H1 (cell line): ENCODE measurements around the gene EPB41L4A. TPM values are rescaled to one million over a fixed set of nuclear protein-coding genes. Genes with fewer than 3 reads are reported as not detected.

Experiments
- CTCF ChIA-PET: fragments of 300-600 bp; sonication (Branson Sonifier 250); formaldehyde crosslinking; loops from one replicate; lab custom pipeline; 2021; ENCODE audit not compliant: partially characterized antibody; lab: Charles Lee
- POLR2A ChIA-PET: fragments of 300-600 bp; sonication (Branson Sonifier 250); formaldehyde crosslinking; loops from one replicate; lab custom pipeline; 2021; ENCODE audit warnings: inconsistent platforms; ENCODE audit not compliant: partially characterized antibody; lab: Charles Lee
- DNase-seq, 2 experiments: peaks; one replicate each; pipeline versions ENCODE4 v3.0.0 to v3.0.0-alpha.2; 2010 to 2022; ENCODE audit warnings: low spot score in 2 of 2, low read depth in 1 of 2, mixed read lengths in 1 of 2
- FAIRE-seq: peaks from 2 replicates; lab custom pipeline; 2011; peaks lifted over from hg19 to GRCh38; lab: Jason Lieb, UNC
- H2AFZ ChIP-seq: 2 replicates; pipeline ENCODE4 v1.8.1; 2012; ENCODE audit warnings: low read length, inconsistent platforms
- H2AK5ac ChIP-seq: 2 replicates; pipeline ENCODE4 v1.6.1; 2013; ENCODE audit warnings: low read depth, low read length
- H2BK120ac ChIP-seq: replicated peaks from 2 replicates; pipeline ENCODE3; 2013; ENCODE audit warnings: low read depth, low read length, inconsistent platforms
- H2BK12ac ChIP-seq: 2 replicates; pipeline ENCODE4 v1.6.1; 2013; ENCODE audit warnings: low read depth, low read length
- H2BK15ac ChIP-seq: 2 replicates; pipeline ENCODE4 v1.6.1; 2013; ENCODE audit warnings: low read length
- H2BK20ac ChIP-seq: 2 replicates; pipeline ENCODE4 v1.6.1; 2013; ENCODE audit warnings: low read length
- H2BK5ac ChIP-seq: 2 replicates; pipeline ENCODE4 v1.6.1; 2013; ENCODE audit warnings: low read depth, low read length
- H3K14ac ChIP-seq: 2 replicates; pipeline ENCODE4 v1.6.1; 2013; ENCODE audit warnings: inconsistent platforms; ENCODE audit not compliant: insufficient read length
- H3K18ac ChIP-seq: 2 replicates; pipeline ENCODE4 v1.6.1; 2013; ENCODE audit warnings: low read length; ENCODE audit errors: extremely low read depth
- H3K23ac ChIP-seq: 2 replicates; pipeline ENCODE4 v1.6.1; 2013; ENCODE audit warnings: inconsistent platforms; ENCODE audit not compliant: insufficient read length
- H3K23me2 ChIP-seq: 2 replicates; pipeline ENCODE4 v1.6.1; 2013; ENCODE audit warnings: low read depth, low read length
- H3K27ac ChIP-seq: 2 replicates; pipeline ENCODE4 v1.6.1; 2011; ENCODE audit warnings: low read depth, low read length, inconsistent platforms
- H3K27me3 ChIP-seq, 4 experiments: replicated peaks in 1 of 4; 1 replicate in 1 of 4; 2 replicates in 3 of 4; pipeline versions ENCODE4 v1.6.1 to v1.8.1; 2011 to 2013; ENCODE audit warnings: low read length in 3 of 4, mild to moderate bottlenecking in 3 of 4, inconsistent platforms in 2 of 4, mixed read lengths in 2 of 4, moderate library complexity in 1 of 4; ENCODE audit not compliant: control insufficient read depth in 3 of 4, insufficient read depth in 3 of 4; ENCODE audit errors: extremely low read depth in 1 of 4
- H3K36me3 ChIP-seq, 4 experiments: 2 replicates each; pipeline versions ENCODE4 v1.6.1 to v1.8.1; 2011 to 2013; ENCODE audit warnings: mild to moderate bottlenecking in 4 of 4, low read length in 3 of 4, moderate library complexity in 2 of 4, control low read depth in 1 of 4, inconsistent platforms in 1 of 4; ENCODE audit not compliant: insufficient read depth in 4 of 4, control insufficient read depth in 2 of 4
- H3K4ac ChIP-seq: replicated peaks from 2 replicates; pipeline ENCODE3; 2013; ENCODE audit warnings: low read length, low read depth, mixed read lengths, inconsistent platforms; ENCODE audit not compliant: insufficient read length
- H3K4me1 ChIP-seq, 4 experiments: replicated peaks in 1 of 4; 1 replicate in 1 of 4; 2 replicates in 3 of 4; pipeline versions ENCODE4 v1.6.1 to v1.8.1; 2011 to 2013; ENCODE audit warnings: low read length in 3 of 4, inconsistent platforms in 2 of 4, mixed read lengths in 1 of 4; ENCODE audit not compliant: insufficient read depth in 4 of 4, control insufficient read depth in 3 of 4
- H3K4me2 ChIP-seq, 2 experiments: 2 replicates each; pipeline versions ENCODE4 v1.6.1 to v1.8.1; 2011 to 2013; ENCODE audit warnings: low read depth in 2 of 2, low read length in 2 of 2, control low read depth in 1 of 2, inconsistent platforms in 1 of 2, mild to moderate bottlenecking in 1 of 2; ENCODE audit not compliant: insufficient read depth in 1 of 2
- H3K4me3 ChIP-seq, 4 experiments: fragments of 200-600, 300-600 bp in 1 of 4; sonication (generic), shearing (Covaris generic), sonication (Bioruptor Twin) in 1 of 4; 2 replicates each; pipeline versions ENCODE4 v1.5.1 to v1.8.1; 2011 to 2016; ENCODE audit warnings: low read length in 4 of 4, low read depth in 3 of 4, control low read depth in 2 of 4, inconsistent platforms in 2 of 4, mild to moderate bottlenecking in 2 of 4, mixed read lengths in 1 of 4, moderate library complexity in 1 of 4; ENCODE audit not compliant: insufficient read depth in 2 of 4; ENCODE audit errors: extremely low read depth in 1 of 4
- H3K56ac ChIP-seq: replicated peaks from 2 replicates; pipeline ENCODE3; 2013; ENCODE audit warnings: low read depth, mild to moderate bottlenecking, mixed read lengths, low read length, inconsistent platforms; ENCODE audit not compliant: insufficient read length
- H3K79me1 ChIP-seq: 2 replicates; pipeline ENCODE4 v1.6.1; 2013; ENCODE audit warnings: low read depth, low read length, control low read depth
- H3K79me2 ChIP-seq, 2 experiments: 2 replicates each; pipeline versions ENCODE4 v1.6.1 to v1.8.1; 2012 to 2013; ENCODE audit warnings: low read length in 2 of 2, mild to moderate bottlenecking in 2 of 2, inconsistent platforms in 1 of 2; ENCODE audit not compliant: insufficient read depth in 2 of 2, control insufficient read depth in 1 of 2
- H3K9ac ChIP-seq, 4 experiments: replicated peaks in 1 of 4; 1 replicate in 1 of 4; 2 replicates in 3 of 4; pipeline versions ENCODE4 v1.6.1 to v1.8.1; 2011 to 2013; ENCODE audit warnings: low read depth in 3 of 4, low read length in 3 of 4, control low read depth in 2 of 4, mild to moderate bottlenecking in 2 of 4, moderate library complexity in 2 of 4, inconsistent platforms in 1 of 4; ENCODE audit errors: extremely low read depth in 1 of 4
- H3K9me3 ChIP-seq, 2 experiments: 2 replicates each; pipeline versions ENCODE4 v1.6.1 to v1.8.1; 2012 to 2013; ENCODE audit warnings: mild to moderate bottlenecking in 2 of 2, moderate library complexity in 2 of 2, control low read depth in 1 of 2, inconsistent platforms in 1 of 2, low read depth in 1 of 2, low read length in 1 of 2, mixed read lengths in 1 of 2; ENCODE audit not compliant: insufficient read depth in 2 of 2
- H4K20me1 ChIP-seq, 2 experiments: replicated peaks in 1 of 2; 2 replicates each; pipeline versions ENCODE3 to v1.8.1; 2011 to 2013; ENCODE audit warnings: inconsistent platforms in 2 of 2, low read length in 2 of 2, mild to moderate bottlenecking in 1 of 2; ENCODE audit not compliant: insufficient read depth in 2 of 2, control insufficient read depth in 1 of 2
- H4K5ac ChIP-seq: 2 replicates; pipeline ENCODE4 v1.6.1; 2013; ENCODE audit warnings: low read length, low read depth, mixed read lengths, inconsistent platforms; ENCODE audit not compliant: insufficient read length
- H4K8ac ChIP-seq: 2 replicates; pipeline ENCODE4 v1.8.0; 2013; ENCODE audit warnings: mild to moderate bottlenecking, moderate library complexity, low read length, inconsistent platforms; ENCODE audit not compliant: insufficient read depth; ENCODE audit errors: extremely low read depth
- H4K91ac ChIP-seq: replicated peaks from 2 replicates; pipeline ENCODE3; 2013; ENCODE audit warnings: low read length, mixed read lengths, inconsistent platforms; ENCODE audit not compliant: insufficient read length
- ATF2 ChIP-seq: IDR thresholded peaks from 2 replicates; pipeline ENCODE4 v1.6.1; 2012; ENCODE audit warnings: low read length, inconsistent platforms
- ATF3 ChIP-seq: IDR thresholded peaks from 2 replicates; pipeline ENCODE4 v1.6.1; 2011; ENCODE audit warnings: low read depth, mild to moderate bottlenecking, low read length; ENCODE audit not compliant: insufficient read depth
- BCL11A ChIP-seq, 2 experiments: IDR thresholded peaks; one replicate each; pipeline ENCODE4 v1.6.1; 2011; ENCODE audit warnings: low read depth in 2 of 2, low read length in 2 of 2, mild to moderate bottlenecking in 2 of 2
- EP300 ChIP-seq, 2 experiments: IDR thresholded peaks; 1 replicate in 1 of 2; 2 replicates in 1 of 2; pipeline ENCODE4 v1.6.1; 2011 to 2012; ENCODE audit warnings: low read depth in 2 of 2, low read length in 2 of 2, mild to moderate bottlenecking in 2 of 2, borderline replicate concordance in 1 of 2, inconsistent platforms in 1 of 2, moderate library complexity in 1 of 2
- HDAC2 ChIP-seq, 2 experiments: fragments of 300-600 bp in 1 of 2; sonication (generic) in 1 of 2; IDR thresholded peaks; 2 replicates each; pipeline ENCODE4 v1.6.1; 2011 to 2012; ENCODE audit warnings: low read depth in 2 of 2, low read length in 2 of 2, mild to moderate bottlenecking in 2 of 2, moderate library complexity in 2 of 2, borderline replicate concordance in 1 of 2, inconsistent platforms in 1 of 2
- KDM4A ChIP-seq: IDR thresholded peaks from one replicate; pipeline ENCODE4 v1.7.1; 2012; ENCODE audit warnings: low read depth, mild to moderate bottlenecking, moderate library complexity, low read length, inconsistent platforms; ENCODE audit not compliant: severe bottlenecking
- NANOG ChIP-seq: IDR thresholded peaks from 2 replicates; pipeline ENCODE4 v1.6.1; 2011; ENCODE audit warnings: low read length, low read depth, mild to moderate bottlenecking, inconsistent platforms; ENCODE audit not compliant: insufficient read depth, poor library complexity, severe bottlenecking
- TBP ChIP-seq: IDR thresholded peaks from 2 replicates; pipeline ENCODE4 v1.6.1; 2011; ENCODE audit warnings: low read depth, low read length, improper control_type of control experiment
- TCF12 ChIP-seq: IDR thresholded peaks from 2 replicates; pipeline ENCODE4 v1.6.1; 2011; ENCODE audit warnings: low read depth, mild to moderate bottlenecking, low read length
- TEAD4 ChIP-seq: IDR thresholded peaks from 2 replicates; pipeline ENCODE4 v1.6.1; 2012; ENCODE audit warnings: low read depth, low read length, inconsistent platforms, mixed read lengths
- WGBS, 2 experiments: shearing (Covaris generic) in 1 of 2; methylation state at CpG; one replicate each; pipeline versions ENCODE4 v1.1.6 to v1.1.7; 2013 to 2015; ENCODE audit warnings: low lambda C conversion rate in 2 of 2, mixed read lengths in 2 of 2, inconsistent platforms in 1 of 2, low coverage in 1 of 2, missing lambda C conversion rate in 1 of 2; ENCODE audit not compliant: insufficient replicate concordance in 2 of 2, insufficient coverage in 1 of 2, insufficient read length in 1 of 2; ENCODE audit errors: extremely low coverage in 1 of 2, missing lambda C conversion rate in 1 of 2; 5-methylcytosine and 5-hydroxymethylcytosine counted together
- polyA plus RNA-seq, 7 experiments: library from polyadenylated mRNA; depleted of rRNA in 3 of 7; stranded (reverse) in 5 of 7; unstranded in 2 of 7; fragments of >200 nt in 5 of 7; fragments of 200-250 nt in 2 of 7; gene quantifications; 1 replicate in 5 of 7; 2 replicates in 1 of 7; 4 replicates in 1 of 7; pipeline versions ENCODE4 v1.2.1 to v1.2.3, GENCODE V29; 2011 to 2013; ENCODE audit warnings: missing spikeins in 2 of 7, mixed read lengths in 2 of 7
- total RNA-seq: library from RNA; stranded (reverse); fragmentation: NEBNext Ultra II Directional; extraction: Animal tissue kit (Norgen Biotek cat#: 25700); gene quantifications from 2 replicates; pipeline ENCODE4 v1.2.1, GENCODE V29; 2021
- TF ChIP-seq, protein P1 (sequence below): IDR thresholded peaks from 2 replicates; pipeline ENCODE4 v1.6.1; 2012; ENCODE audit warnings: inconsistent platforms

Gene EPB41L4A
- total and polyA plus RNA-seq, 2 of the 8 experiments (the other 6 are each of a cell fraction or from before 2014, with no cell fraction given): 1.6 to 4.6 TPM

GRCh38 chr5:112113565-112113964, 305.5 kb downstream of the EPB41L4A start:
- Histone ChIP-seq H3K4me2 (no peak overlapping the region), H2AK5ac (no peak overlapping the region), H3K18ac (no peak overlapping the region), H3K27ac (no peak overlapping the region), H3K79me1 (no peaks in the 10 kb centered on the region), H3K14ac (no peak overlapping the region), H3K23me2 (no peaks in the 10 kb centered on the region), H4K8ac (no peak overlapping the region), H3K79me2 (no peaks in the 10 kb centered on the region), H3K23ac (no peak overlapping the region), H2AFZ (no peak overlapping the region), H4K5ac (no peak overlapping the region), H3K9ac (no peak overlapping the region), H2BK20ac (no peak overlapping the region), H2BK15ac (no peak overlapping the region), H3K9me3 (no peaks in the 10 kb centered on the region), H2BK120ac (no peak overlapping the region), H3K56ac (no peak overlapping the region), H4K91ac (no peak overlapping the region), H4K20me1 (no peaks in the 10 kb centered on the region), H3K36me3 (no peaks in the 10 kb centered on the region), H3K27me3 (no peaks in the 10 kb centered on the region), H3K4me3 (no peak overlapping the region), H3K4ac (no peak overlapping the region), H2BK12ac (no peak overlapping the region), H3K4me1 (no peaks in the 10 kb centered on the region), H2BK5ac (no peak overlapping the region)
- DNase-seq (no peak), FAIRE-seq (no peak)
- 91% methylated on average over 2 of the region's 2 CpGs; no CpG with 5 or more reads in 1 of the 2 experiments for WGBS, 2 experiments
- ChIA-PET POLR2A (no interaction called here), CTCF (no interaction called here)
- no peak for TF ChIP-seq BCL11A (IDR thresholded peaks at IDR 0.05; ENCODE audit: low read depth in 2 of 2, low read length in 2 of 2)
- TF ChIP-seq NANOG: no peak
- TF ChIP-seq ATF3: no peak
- no peak for TF ChIP-seq TEAD4
- no peak for TF ChIP-seq EP300 (IDR thresholded peaks at IDR 0.05; ENCODE audit: borderline replicate concordance in 1 of 2, low read depth in 2 of 2, low read length in 2 of 2)
- TF ChIP-seq TCF12: no peak
- no peak for TF ChIP-seq TBP
- TF ChIP-seq, protein P1, sequence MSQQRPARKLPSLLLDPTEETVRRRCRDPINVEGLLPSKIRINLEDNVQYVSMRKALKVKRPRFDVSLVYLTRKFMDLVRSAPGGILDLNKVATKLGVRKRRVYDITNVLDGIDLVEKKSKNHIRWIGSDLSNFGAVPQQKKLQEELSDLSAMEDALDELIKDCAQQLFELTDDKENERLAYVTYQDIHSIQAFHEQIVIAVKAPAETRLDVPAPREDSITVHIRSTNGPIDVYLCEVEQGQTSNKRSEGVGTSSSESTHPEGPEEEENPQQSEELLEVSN: no peak
- TF ChIP-seq ATF2: no peak
- TF ChIP-seq KDM4A: no peak
- no peak for TF ChIP-seq HDAC2 (IDR thresholded peaks at IDR 0.05; ENCODE audit: borderline replicate concordance in 1 of 2, low read depth in 2 of 2, low read length in 2 of 2)
